HCT116 (cell line): ENCODE data around the gene ALOX12B. TPM values are rescaled to one million over a fixed set of nuclear protein-coding genes. Genes with fewer than 3 reads are reported as not detected.

ENCODE experiments used
- ATAC-seq: fragments of 200-7000 bp; cut with Tn5 transposase; 2 replicates; pipeline ENCODE4 v1.9.1; 2020; ENCODE audit warnings: mild to moderate bottlenecking, moderate library complexity
- BruUV-seq: library from RNA; stranded (reverse); fragments of 400-500 nt; replicated peaks from 2 replicates; lab custom pipeline; 2021; lab: Mats Ljungman, UMichigan
- CTCF ChIA-PET: fragments of 300-600 bp; sonication (Branson Sonifier 250); formaldehyde crosslinking; loops from one replicate; lab custom pipeline; 2021; ENCODE audit warnings: antibody characterized with exemption; lab: Charles Lee
- POLR2A ChIA-PET: fragments of 300-600, 350-600 bp; sonication (Branson Sonifier 250); formaldehyde crosslinking; loops from one replicate; lab custom pipeline; 2021; ENCODE audit warnings: antibody characterized with exemption; lab: Charles Lee
- RAD21 ChIA-PET, 2 experiments: fragments of 300-600 bp; sonication (Branson Sonifier 250); formaldehyde crosslinking; loops; one replicate each; lab custom pipeline; 2023; ENCODE audit warnings: low total read pairs in 2 of 2; ENCODE audit not compliant: uncharacterized antibody in 2 of 2, unreplicated experiment in 2 of 2, low non-redundant PET in 1 of 2; lab: Charles Lee
- DNase-seq: peaks from one replicate; pipeline ENCODE4 v3.0.0-alpha.2; 2010; ENCODE audit warnings: low read depth, low spot score
- H2AFZ ChIP-seq: fragments of 200-600 bp; shearing (Covaris generic), sonication (generic); 2 replicates; pipeline ENCODE4 v1.6.1; 2017; ENCODE audit warnings: low read depth, mixed run types, mixed read lengths, antibody characterized with exemption, low read length; ENCODE audit not compliant: poor library complexity, severe bottlenecking
- H3K27ac ChIP-seq: 2 replicates; pipeline ENCODE4 v1.5.1; 2012; ENCODE audit warnings: low read depth, low read length
- H3K27me3 ChIP-seq: fragments of 200-600 bp; sonication (generic); 2 replicates; pipeline ENCODE4 v1.6.1; 2016; ENCODE audit warnings: mixed run types, low read length, mixed read lengths; ENCODE audit not compliant: insufficient read depth
- H3K36me3 ChIP-seq, 2 experiments: fragments of 200-500 bp in 1 of 2; fragments of 200-600 bp in 1 of 2; sonication (Bioruptor generic) in 1 of 2; sonication (generic) in 1 of 2; 2 replicates each; pipeline versions ENCODE4 v1.5.1 to v1.6.1; 2014 to 2016; ENCODE audit warnings: low read length in 2 of 2, inconsistent platforms in 1 of 2, mixed read lengths in 1 of 2, mixed run types in 1 of 2; ENCODE audit not compliant: insufficient read depth in 2 of 2, control insufficient read depth in 1 of 2
- H3K4me1 ChIP-seq, 2 experiments: fragments of 200-600 bp in 1 of 2; sonication (generic) in 1 of 2; 2 replicates each; pipeline versions ENCODE4 v1.5.1 to v1.6.1; 2012 to 2017; ENCODE audit warnings: low read length in 2 of 2, inconsistent platforms in 1 of 2, mild to moderate bottlenecking in 1 of 2, mixed read lengths in 1 of 2, mixed run types in 1 of 2, moderate library complexity in 1 of 2; ENCODE audit not compliant: insufficient read depth in 2 of 2, control insufficient read depth in 1 of 2
- H3K4me2 ChIP-seq: fragments of 200-600 bp; sonication (generic); 2 replicates; pipeline ENCODE4 v1.6.1; 2017; ENCODE audit warnings: mixed run types, low read length, mixed read lengths
- H3K4me3 ChIP-seq, 2 experiments: fragments of 200-600 bp in 1 of 2; sonication (generic) in 1 of 2; replicated peaks in 1 of 2; 2 replicates each; pipeline ENCODE4 v1.5.1; 2011 to 2016; ENCODE audit warnings: low read length in 2 of 2, control low read depth in 1 of 2, low read depth in 1 of 2, mild to moderate bottlenecking in 1 of 2, mixed read lengths in 1 of 2, mixed run types in 1 of 2
- H3K79me2 ChIP-seq: fragments of 200-600 bp; sonication (generic); 2 replicates; pipeline ENCODE4 v1.6.1; 2017; ENCODE audit warnings: mild to moderate bottlenecking, mixed run types, low read length, moderate library complexity, mixed read lengths; ENCODE audit not compliant: insufficient read depth
- H3K9ac ChIP-seq: fragments of 200-600 bp; sonication (generic); 2 replicates; pipeline ENCODE4 v1.6.1; 2016; ENCODE audit warnings: low read length, mixed read lengths
- H3K9me2 ChIP-seq: fragments of 200-600 bp; sonication (generic), shearing (Covaris generic); 2 replicates; pipeline ENCODE4 v1.6.1; 2017; ENCODE audit warnings: mixed run types, mild to moderate bottlenecking, moderate library complexity; ENCODE audit not compliant: insufficient read depth
- H3K9me3 ChIP-seq, 2 experiments: fragments of 200-500 bp in 1 of 2; fragments of 200-600 bp in 1 of 2; sonication (Bioruptor generic) in 1 of 2; sonication (generic) in 1 of 2; 2 replicates each; pipeline ENCODE4 v1.6.1; 2014 to 2017; ENCODE audit warnings: low read length in 2 of 2, mixed read lengths in 2 of 2, inconsistent platforms in 1 of 2, low read depth in 1 of 2, mild to moderate bottlenecking in 1 of 2, mixed run types in 1 of 2, moderate library complexity in 1 of 2; ENCODE audit not compliant: control insufficient read depth in 1 of 2, insufficient read depth in 1 of 2
- H4K20me1 ChIP-seq: fragments of 200-600 bp; sonication (generic), shearing (Covaris generic); 2 replicates; pipeline ENCODE4 v1.6.1; 2017; ENCODE audit warnings: mixed run types, mild to moderate bottlenecking, moderate library complexity; ENCODE audit not compliant: insufficient read depth
- CEBPB ChIP-seq: IDR thresholded peaks from 2 replicates; pipeline ENCODE4 v1.6.1; 2012; ENCODE audit warnings: low read depth
- ELF1 ChIP-seq: IDR thresholded peaks from 2 replicates; pipeline ENCODE4 v1.6.1; 2012; ENCODE audit warnings: low read depth, borderline replicate concordance
- JUND ChIP-seq: IDR thresholded peaks from 2 replicates; pipeline ENCODE4 v1.6.1; 2012
- POLR2A ChIP-seq: IDR thresholded peaks from 2 replicates; pipeline ENCODE4 v1.7.0; 2011; ENCODE audit warnings: borderline replicate concordance; ENCODE audit not compliant: insufficient read depth, insufficient read length; ENCODE audit errors: extremely low read depth
- POLR2AphosphoS5 ChIP-seq: IDR thresholded peaks from 2 replicates; pipeline ENCODE4 v1.6.1; 2011; ENCODE audit warnings: mild to moderate bottlenecking, low read depth, low read length, moderate library complexity
- SIN3A ChIP-seq: IDR thresholded peaks from 2 replicates; pipeline ENCODE4 v1.6.1; 2012; ENCODE audit warnings: low read depth
- SRF ChIP-seq: IDR thresholded peaks from 2 replicates; pipeline ENCODE4 v1.6.1; 2012; ENCODE audit warnings: low read depth
- ZFX ChIP-seq: fragments of 450-650 bp; IDR thresholded peaks from 2 replicates; pipeline ENCODE4 v1.6.1; 2017
- ZNF274 ChIP-seq: fragments of 200-500 bp; sonication (Bioruptor generic); IDR thresholded peaks from 2 replicates; pipeline ENCODE4 v1.6.1; 2014; ENCODE audit warnings: mild to moderate bottlenecking, low read depth, low read length, inconsistent platforms
- intact Hi-C: fragments of 100-400 bp; cut with micrococcal nuclease; formaldehyde crosslinking; loops from 2 replicates; pipeline ENCODE4 v1.10.0; 2022
- total RNA-seq: library from RNA; stranded (reverse); gene quantifications from one replicate; pipeline ENCODE4 v1.2.1, GENCODE V29; 2021; ENCODE audit not compliant: unreplicated experiment
- TF ChIP-seq, protein P1 (sequence below): IDR thresholded peaks from 2 replicates; pipeline ENCODE4 v1.6.1; 2012
- TF ChIP-seq, protein P2 (sequence below): IDR thresholded peaks from 2 replicates; pipeline ENCODE4 v1.6.1; 2011; ENCODE audit warnings: mild to moderate bottlenecking, low read length, moderate library complexity; ENCODE audit not compliant: insufficient replicate concordance; ENCODE audit errors: extremely low read depth

ALOX12B gene
- total RNA-seq, 1 experiment from 2014 or later: 3.8 TPM

DNA sequence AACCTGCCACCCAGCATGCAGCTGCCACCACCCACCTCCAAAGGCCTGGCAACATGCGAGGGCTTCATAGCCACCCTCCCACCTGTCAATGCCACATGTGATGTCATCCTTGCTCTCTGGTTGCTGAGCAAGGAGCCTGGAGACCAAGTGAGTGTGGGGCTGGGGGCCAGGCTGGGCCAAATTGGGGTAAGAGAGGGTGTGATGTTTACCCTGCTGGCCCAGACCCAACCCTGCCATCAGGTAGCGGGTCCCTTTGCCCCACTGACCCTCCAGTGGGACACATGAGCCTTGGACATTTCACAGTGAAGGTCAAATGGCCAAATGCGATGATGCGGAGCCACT is 39.8 kb downstream of the ALOX12B start (continued):
- TF ChIP-seq POLR2AphosphoS5 (no peak), POLR2A (no peak), ELF1 (no peak), JUND (no peak)

DNA sequence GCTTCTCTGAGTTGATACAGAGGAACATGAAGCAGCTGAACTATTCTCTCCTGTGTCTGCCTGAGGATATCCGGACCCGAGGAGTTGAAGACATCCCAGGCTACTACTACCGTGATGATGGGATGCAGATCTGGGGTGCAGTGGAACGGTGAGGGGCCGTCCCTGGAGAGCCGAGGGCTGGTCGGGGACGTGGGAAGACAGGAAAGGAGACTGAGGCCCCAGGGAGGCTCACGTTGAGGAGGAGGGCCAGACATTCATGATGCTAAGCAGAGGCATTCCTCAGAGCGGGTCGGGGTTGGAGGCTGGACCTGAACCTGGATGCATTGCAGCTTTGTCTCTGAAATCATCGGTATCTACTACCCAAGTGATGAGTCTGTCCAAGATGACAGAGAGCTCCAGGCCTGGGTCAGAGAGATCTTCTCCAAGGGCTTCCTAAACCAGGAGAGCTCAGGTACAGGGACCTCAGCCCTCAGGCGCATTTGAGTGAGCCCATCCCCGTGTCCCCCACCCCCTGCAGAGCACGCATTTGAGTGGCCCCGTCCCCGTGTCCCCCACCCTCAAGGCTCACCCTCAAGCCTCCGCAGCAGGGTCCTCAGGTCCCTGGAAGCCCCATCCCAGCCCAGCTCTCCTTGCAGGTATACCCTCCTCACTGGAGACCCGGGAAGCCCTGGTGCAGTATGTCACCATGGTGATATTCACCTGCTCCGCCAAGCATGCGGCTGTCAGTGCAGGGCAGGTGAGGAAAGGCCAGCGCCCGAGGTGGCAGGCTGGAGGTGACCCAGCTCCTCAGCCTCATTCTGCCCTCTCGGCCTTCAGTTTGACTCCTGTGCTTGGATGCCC is 40.4 kb downstream of the ALOX12B start:
- DNase-seq (no peak), ATAC-seq (no peak)
- no peak overlapping the region for H3K27ac ChIP-seq
- intact Hi-C loops: no loop called here
- no peaks in the 10 kb centered on the region for H3K36me3 ChIP-seq
- H3K27me3 ChIP-seq: no peaks in the 10 kb centered on the region
- H3K4me2 ChIP-seq: no peak overlapping the region
- CTCF ChIA-PET: no interaction called here
- no peak overlapping the region for H2AFZ ChIP-seq
- no peaks in the 10 kb centered on the region for H4K20me1 ChIP-seq
- no peak overlapping the region for H3K4me3 ChIP-seq
- no peak overlapping the region for H3K9ac ChIP-seq
- no peaks in the 10 kb centered on the region for H3K9me2 ChIP-seq
- POLR2A ChIA-PET: no interaction called here
- H3K9me3 ChIP-seq: no peaks in the 10 kb centered on the region
- no TSS peak for BruUV-seq
- RAD21 ChIA-PET: interaction anchor here in 1 of 2 experiments (0.6 kb wide), 1 partner anchor 31 kb away, joined by 6 read pairs; no protein-coding TSS in a partner anchor
- H3K79me2 ChIP-seq: no peaks in the 10 kb centered on the region
- no peak for TF ChIP-seq ZNF274
- no peak for TF ChIP-seq SRF
- TF ChIP-seq CEBPB: no peak
- no peak for TF ChIP-seq ZFX
- TF ChIP-seq, protein P1, sequence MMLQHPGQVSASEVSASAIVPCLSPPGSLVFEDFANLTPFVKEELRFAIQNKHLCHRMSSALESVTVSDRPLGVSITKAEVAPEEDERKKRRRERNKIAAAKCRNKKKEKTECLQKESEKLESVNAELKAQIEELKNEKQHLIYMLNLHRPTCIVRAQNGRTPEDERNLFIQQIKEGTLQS: no peak
- no peak for TF ChIP-seq SIN3A
- TF ChIP-seq, protein P2, sequence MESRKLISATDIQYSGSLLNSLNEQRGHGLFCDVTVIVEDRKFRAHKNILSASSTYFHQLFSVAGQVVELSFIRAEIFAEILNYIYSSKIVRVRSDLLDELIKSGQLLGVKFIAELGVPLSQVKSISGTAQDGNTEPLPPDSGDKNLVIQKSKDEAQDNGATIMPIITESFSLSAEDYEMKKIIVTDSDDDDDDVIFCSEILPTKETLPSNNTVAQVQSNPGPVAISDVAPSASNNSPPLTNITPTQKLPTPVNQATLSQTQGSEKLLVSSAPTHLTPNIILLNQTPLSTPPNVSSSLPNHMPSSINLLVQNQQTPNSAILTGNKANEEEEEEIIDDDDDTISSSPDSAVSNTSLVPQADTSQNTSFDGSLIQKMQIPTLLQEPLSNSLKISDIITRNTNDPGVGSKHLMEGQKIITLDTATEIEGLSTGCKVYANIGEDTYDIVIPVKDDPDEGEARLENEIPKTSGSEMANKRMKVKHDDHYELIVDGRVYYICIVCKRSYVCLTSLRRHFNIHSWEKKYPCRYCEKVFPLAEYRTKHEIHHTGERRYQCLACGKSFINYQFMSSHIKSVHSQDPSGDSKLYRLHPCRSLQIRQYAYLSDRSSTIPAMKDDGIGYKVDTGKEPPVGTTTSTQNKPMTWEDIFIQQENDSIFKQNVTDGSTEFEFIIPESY: no peak
- no peaks in the 10 kb centered on the region for H3K4me1 ChIP-seq
